ENCODE data around the gene ASMT. TPM values are rescaled to one million over a fixed set of nuclear protein-coding genes. Genes with fewer than 3 reads are reported as not detected.
"Not testable (repeated sequence)": the region's sequence is repeated elsewhere in the genome, so short reads cannot be mapped to it uniquely, and the experiment has no call there.

ASMT gene
- polyA plus RNA-seq, 1 donor from 2014 or later = 1.8 TPM

DNA sequence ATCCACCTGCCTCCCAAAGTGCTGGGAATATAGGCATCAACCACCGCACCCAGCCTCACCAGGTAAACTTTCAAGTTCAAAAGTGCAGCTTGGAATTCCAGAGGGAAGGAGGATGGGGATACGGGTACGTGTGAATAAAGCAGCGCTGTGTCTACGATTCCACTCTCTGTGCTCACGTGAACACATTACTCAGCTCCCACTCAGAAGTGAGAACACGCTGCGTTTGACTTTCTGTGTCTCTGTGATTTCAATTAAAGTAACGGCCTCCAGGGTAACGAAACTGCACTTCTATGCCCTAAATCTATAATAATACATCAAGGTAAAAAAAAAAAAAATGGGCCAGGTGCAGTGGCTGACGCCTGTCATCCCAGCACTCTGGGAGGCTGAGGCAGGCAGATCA is 8.4 kb upstream of the ASMT start:
- no peak overlapping the region for H3K27ac Mint-ChIP-seq
- peaks cover 13% of the 10 kb centered on the region for H3K36me3 Mint-ChIP-seq
- H3K4me3 Mint-ChIP-seq = no peak overlapping the region
- peaks cover 0 to 8% (median 6%) of the 10 kb centered on the region in 3 donors for H3K4me1 Mint-ChIP-seq
- no peaks in the 10 kb centered on the region for H3K9me3 Mint-ChIP-seq
- no peaks in the 10 kb centered on the region for H3K27me3 Mint-ChIP-seq

DNA sequence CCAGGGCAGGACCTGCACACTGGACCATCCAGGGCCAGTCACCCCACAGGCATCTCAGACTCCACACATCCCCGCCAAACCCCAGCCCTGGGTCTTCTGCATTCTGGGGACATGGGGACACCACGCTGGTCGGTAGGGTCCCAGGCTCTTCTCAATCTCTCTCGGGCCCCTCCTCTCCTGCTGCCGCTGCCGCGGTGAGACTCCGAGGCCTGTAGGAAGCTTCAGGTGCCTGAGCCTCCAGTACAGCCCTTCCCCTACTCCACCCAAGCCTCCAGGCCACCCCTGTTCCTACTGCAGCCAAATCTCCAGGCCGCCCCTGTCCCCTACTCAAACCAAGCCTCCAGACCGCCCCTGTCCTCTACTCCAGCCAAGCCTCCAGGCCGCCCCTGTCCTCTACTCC is 5.5 kb upstream of the ASMT start:
- no peak overlapping the region for H3K27ac Mint-ChIP-seq
- H3K27me3 Mint-ChIP-seq = no peaks in the 10 kb centered on the region
- no peak overlapping the region for H3K4me3 Mint-ChIP-seq
- peaks cover 0 to 12% (median 3%) of the 10 kb centered on the region in 3 donors for H3K4me1 Mint-ChIP-seq
- peaks cover 3% of the 10 kb centered on the region for H3K36me3 Mint-ChIP-seq
- no peaks in the 10 kb centered on the region for H3K9me3 Mint-ChIP-seq

DNA sequence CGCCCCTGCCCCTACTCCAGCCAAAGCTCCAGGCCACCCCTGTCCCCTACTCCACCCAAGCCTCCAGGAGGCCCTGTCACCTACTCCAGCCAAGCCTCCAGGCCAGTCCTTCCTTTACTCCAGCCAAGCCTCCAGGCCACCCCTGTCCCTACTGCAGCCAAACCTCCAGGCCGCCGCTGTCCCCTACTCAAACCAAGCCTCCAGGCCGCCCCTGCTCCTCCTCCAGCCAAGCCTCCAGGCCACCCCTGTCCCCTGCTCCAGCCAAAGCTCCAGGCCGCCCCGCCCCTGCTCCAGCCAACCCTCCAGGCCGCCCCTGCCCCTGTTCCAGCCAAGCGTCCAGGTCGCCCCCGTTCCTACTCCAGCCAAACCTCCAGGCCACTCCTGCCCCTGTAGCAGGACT is 5.1 kb upstream of the ASMT start:
- H3K9me3 Mint-ChIP-seq = no peaks in the 10 kb centered on the region
- peak overlapping the region in 1 of 3 donors; percentile 25 for H3K27ac Mint-ChIP-seq
- H3K36me3 Mint-ChIP-seq = peaks cover 2% of the 10 kb centered on the region
- H3K27me3 Mint-ChIP-seq = no peaks in the 10 kb centered on the region
- no peak overlapping the region for H3K4me3 Mint-ChIP-seq
- peaks cover 0 to 12% (median 3%) of the 10 kb centered on the region in 3 donors for H3K4me1 Mint-ChIP-seq

DNA sequence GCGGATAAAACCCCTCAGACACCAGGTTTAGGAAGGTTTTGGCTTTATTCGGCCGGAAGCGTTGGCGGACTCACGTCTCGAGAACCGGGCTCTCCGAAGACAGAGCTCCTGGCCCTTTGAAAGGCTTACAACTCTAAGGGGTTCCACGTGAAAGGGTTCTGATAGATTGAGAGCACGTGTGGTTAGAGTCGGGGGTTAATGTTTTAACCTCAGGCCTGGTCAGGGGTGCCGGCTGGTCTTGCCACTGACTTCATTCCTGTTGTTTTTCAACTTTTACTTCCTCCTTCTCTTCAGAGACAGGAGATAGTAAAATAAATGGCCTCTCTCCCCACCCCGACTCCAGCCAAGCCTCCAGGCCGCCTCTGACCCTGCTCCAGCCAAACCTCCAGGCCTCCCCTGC is 4.7 kb upstream of the ASMT start:
- H3K36me3 Mint-ChIP-seq = peaks cover 3% of the 10 kb centered on the region
- peaks cover 0 to 12% (median 3%) of the 10 kb centered on the region in 3 donors for H3K4me1 Mint-ChIP-seq
- H3K27ac Mint-ChIP-seq = peak overlapping the region in 2 of 3 donors; percentile 25 to 71

DNA sequence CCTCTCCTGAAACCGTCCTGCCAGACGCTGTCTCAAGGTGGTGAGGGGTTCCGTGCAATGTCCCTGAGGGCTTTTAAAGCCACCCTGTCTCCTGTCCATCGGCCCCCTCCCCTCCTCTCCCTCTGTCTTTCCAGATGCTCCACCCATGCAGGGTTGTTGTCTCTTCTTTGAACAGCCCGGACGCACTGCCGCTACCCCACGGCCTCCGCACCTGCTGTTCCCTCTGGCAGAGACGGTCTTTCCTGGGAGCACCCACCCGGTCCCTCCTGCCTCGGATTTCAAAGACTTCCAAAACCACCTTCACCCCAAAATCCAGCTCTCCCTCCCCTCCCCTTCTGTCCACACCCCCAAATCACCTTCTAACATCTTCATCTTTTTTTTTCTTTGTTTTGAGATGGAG is 4.1 kb upstream of the ASMT start:
- peaks cover 0 to 11% (median 3%) of the 10 kb centered on the region in 3 donors for H3K4me1 Mint-ChIP-seq
- peaks cover 3% of the 10 kb centered on the region for H3K36me3 Mint-ChIP-seq
- no peak overlapping the region for H3K4me3 Mint-ChIP-seq
- no peaks in the 10 kb centered on the region for H3K27me3 Mint-ChIP-seq
- peak overlapping the region in 1 of 3 donors; percentile 71 for H3K27ac Mint-ChIP-seq
- H3K9me3 Mint-ChIP-seq = no peaks in the 10 kb centered on the region

More for the DNA sequence above, 4.7 kb upstream of the ASMT start:
- Mint-ChIP-seq H3K27me3 (no peaks in the 10 kb centered on the region), H3K4me3 (no peak overlapping the region), H3K9me3 (no peaks in the 10 kb centered on the region)

DNA sequence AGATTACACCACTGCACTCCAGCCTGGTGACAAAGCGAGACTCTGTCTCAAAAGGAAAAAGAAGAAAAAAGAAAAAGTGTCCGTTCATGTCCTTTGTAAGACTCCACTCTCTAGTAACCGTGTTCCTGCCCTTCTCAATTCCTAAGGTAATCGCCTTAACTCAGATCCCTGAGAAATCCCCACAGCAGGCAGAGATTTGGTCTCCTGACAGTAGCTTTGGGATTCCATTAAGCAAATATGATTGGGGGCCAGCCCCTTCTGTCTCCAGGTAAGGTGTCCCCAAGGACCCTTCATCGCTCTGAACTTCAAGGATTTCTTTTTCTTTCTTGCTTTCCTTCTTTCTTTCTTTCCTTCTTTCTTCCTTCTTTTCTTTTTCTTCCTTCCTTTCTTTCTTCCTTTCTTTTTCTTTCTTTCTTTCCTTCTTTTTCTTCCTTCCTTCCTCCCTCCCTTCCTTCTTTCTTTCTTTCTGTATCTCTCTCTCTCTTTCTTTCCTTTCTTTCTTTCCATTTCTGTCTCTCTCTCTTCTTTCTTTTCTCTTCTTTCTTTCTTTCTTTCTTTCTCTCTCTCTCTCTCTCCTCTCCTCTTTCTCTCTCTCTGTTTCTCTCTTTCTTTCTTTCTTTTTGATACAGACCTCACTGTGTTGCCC is 2.1 kb upstream of the ASMT start:
- Mint-ChIP-seq H3K9me3 (no peaks in the 10 kb centered on the region), H3K27ac (no peak overlapping the region), H3K4me3 (no peak overlapping the region), H3K4me1 (peaks cover 0 to 11% (median 3%) of the 10 kb centered on the region in 3 donors), H3K27me3 (no peaks in the 10 kb centered on the region), H3K36me3 (peaks cover 3% of the 10 kb centered on the region)

DNA sequence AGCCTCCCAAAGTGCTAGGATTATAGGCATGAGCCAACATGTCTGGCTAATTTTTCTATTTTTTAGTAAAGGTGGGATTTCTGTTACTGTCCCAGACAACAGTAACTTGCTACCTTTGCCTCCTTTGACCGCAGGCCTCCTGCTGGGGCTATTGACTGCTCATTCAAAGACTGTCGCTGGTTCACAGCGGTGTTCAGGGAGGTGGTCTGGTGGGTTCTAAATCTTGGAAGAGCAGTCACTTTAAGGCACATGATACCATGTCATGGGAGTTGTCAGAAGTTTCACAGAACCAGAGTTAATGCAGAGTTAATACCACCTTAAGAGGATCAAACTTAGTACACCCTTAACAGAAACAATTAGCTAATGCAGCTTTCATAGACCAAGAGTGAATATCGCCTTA is 3.8 kb downstream of the ASMT start:
- peak overlapping the region in 1 of 3 donors; percentile 20 for H3K27ac Mint-ChIP-seq
- H3K4me3 Mint-ChIP-seq = no peak overlapping the region
- H3K4me1 Mint-ChIP-seq = peaks cover 9 to 10% (median 9%) of the 10 kb centered on the region in 3 donors
- H3K36me3 Mint-ChIP-seq = peaks cover 3% of the 10 kb centered on the region
- H3K9me3 Mint-ChIP-seq = peaks cover 0 to 2% (median 0%) of the 10 kb centered on the region in 3 donors
- peaks cover 6% of the 10 kb centered on the region for H3K27me3 Mint-ChIP-seq

DNA sequence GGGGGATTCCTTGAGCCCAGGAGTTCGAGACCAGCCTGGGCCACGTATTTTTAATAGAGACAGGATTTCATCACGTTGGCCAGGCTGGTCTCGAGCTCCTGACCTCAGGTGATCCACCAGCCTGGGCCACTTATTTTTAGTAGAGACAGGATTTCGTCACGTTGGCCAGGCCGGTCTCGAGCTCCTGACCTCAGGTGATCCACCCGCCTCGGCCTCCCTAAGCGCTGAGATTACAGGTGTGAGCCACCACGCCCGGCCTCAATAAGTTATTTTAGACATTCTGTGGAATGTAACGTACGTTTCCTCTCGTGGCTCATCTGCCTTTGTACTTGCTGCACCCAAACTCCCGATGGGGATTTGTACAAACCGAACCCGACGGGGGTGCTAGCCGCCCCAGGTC is 8.8 kb downstream of the ASMT start:
- H3K4me1 Mint-ChIP-seq = peaks cover 10 to 12% (median 12%) of the 10 kb centered on the region in 3 donors
- H3K27ac Mint-ChIP-seq = peak overlapping the region in 1 of 3 donors; percentile 39
- H3K4me3 Mint-ChIP-seq = peak overlapping the region in 2 of 4 donors; percentile 36 to 91

DNA sequence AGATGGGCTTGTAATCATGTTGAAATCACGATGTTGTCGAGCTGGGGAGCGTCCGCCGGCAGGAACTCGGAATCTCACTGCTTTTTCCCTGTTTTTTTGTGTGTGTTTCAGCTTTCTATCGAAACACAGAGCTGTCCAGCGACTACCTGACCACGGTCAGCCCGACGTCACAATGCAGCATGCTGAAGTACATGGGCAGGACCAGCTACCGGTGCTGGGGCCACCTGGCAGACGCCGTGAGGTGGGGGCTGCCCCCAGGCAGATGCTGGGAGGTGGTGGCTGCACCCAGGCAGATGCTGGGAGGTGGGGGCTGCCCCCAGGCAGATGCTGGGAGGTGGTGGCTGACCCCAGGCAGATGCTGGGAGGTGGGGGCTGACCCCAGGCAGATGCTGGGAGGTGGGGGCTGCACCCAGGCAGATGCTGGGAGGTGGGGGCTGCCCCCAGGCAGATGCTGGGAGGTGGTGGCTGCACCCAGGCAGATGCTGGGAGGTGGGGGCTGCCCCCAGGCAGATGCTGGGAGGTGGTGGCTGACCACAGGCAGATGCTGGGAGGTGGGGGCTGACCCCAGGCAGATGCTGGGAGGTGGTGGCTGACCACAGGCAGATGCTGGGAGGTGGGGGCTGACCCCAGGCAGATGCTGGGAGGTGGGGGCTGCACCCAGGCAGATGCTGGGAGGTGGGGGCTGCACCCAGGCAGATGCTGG is 9.4 kb downstream of the ASMT start:
- not testable (repeated sequence) for H3K9me3 Mint-ChIP-seq

More for the DNA sequence above, 8.8 kb downstream of the ASMT start:
- Mint-ChIP-seq H3K9me3 (peaks cover 0 to 2% (median 0%) of the 10 kb centered on the region in 3 donors), H3K27me3 (peaks cover 8% of the 10 kb centered on the region), H3K36me3 (no peaks in the 10 kb centered on the region)

DNA sequence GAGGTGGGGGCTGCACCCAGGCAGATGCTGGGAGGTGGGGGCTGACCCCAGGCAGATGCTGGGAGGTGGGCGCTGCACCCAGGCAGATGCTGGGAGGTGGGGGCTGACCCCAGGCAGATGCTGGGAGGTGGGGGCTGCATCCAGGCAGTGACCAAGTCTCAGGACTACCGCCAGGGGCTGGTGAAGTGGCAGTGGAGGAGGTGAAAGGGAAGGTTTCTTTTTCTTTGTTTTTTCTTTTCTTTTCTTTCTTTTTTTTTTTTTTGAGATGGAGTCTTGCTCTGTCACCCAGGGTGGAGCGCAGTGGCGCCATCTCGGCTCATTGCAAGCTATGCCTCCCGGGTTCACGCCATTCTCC is 10.0 kb downstream of the ASMT start:
- H3K36me3 Mint-ChIP-seq, H3K27me3 Mint-ChIP-seq, H3K4me3 Mint-ChIP-seq, H3K27ac Mint-ChIP-seq, H3K9me3 Mint-ChIP-seq: not testable (repeated sequence)
- peaks cover 10 to 12% (median 12%) of the 10 kb centered on the region in 3 donors for H3K4me1 Mint-ChIP-seq

More for the DNA sequence above, 9.4 kb downstream of the ASMT start:
- not testable (repeated sequence) for H3K36me3 Mint-ChIP-seq, H3K4me3 Mint-ChIP-seq, H3K27me3 Mint-ChIP-seq
- Mint-ChIP-seq H3K27ac (peak overlapping the region in 1 of 3 donors; percentile 39), H3K4me1 (peaks cover 10 to 12% (median 12%) of the 10 kb centered on the region in 3 donors)

DNA sequence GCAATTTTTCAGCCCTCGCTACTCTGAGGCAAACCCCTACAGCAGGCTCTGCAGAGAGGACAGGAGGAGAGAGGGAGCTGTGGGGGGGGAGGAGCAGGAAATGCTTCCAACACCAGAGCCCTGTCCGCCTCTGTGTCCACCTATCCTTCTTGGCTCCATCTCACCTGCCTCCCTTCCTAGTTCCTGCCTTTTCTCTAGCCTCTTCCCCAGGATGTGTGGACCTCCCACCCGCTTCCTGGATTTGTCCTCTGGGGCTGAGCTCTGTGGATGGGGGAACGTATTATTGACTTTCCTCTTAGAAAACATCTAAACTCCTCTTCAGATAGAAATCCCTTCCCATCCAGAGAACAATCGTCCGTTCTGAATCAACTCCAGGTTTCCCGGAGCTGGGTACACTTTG is 14.4 kb downstream of the ASMT start:
- no peaks in the 10 kb centered on the region for H3K27me3 Mint-ChIP-seq
- no peak overlapping the region for H3K27ac Mint-ChIP-seq
- H3K9me3 Mint-ChIP-seq = no peaks in the 10 kb centered on the region
- no peak overlapping the region for H3K4me3 Mint-ChIP-seq
- no peaks in the 10 kb centered on the region for H3K4me1 Mint-ChIP-seq
- peaks cover 3% of the 10 kb centered on the region for H3K36me3 Mint-ChIP-seq

DNA sequence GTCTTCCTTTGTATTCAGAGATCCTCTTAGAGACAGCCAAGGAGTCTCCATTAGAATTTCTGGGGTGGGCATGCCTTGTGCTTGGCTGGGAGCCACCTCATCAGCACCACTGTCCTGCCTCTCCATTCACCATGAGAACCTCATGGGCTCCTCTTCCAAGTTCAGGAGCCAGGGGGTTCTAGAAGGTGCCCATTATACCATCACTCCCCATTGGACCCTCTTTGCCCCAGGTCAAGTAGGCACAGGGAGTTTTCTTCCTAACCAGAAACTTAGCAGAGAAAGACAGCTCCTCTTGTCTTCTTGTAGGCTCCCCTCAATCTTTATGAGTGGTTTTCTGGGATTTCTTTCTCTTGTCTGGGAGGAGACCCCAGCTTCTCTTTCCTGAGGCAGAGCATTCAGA is 31.1 kb downstream of the ASMT start:
- H3K27ac Mint-ChIP-seq = no peak overlapping the region
- peaks cover 0 to 7% (median 0%) of the 10 kb centered on the region in 3 donors for H3K9me3 Mint-ChIP-seq
- no peak overlapping the region for H3K4me3 Mint-ChIP-seq
- peaks cover 5% of the 10 kb centered on the region for H3K36me3 Mint-ChIP-seq
- H3K4me1 Mint-ChIP-seq = peaks cover 3 to 5% (median 4%) of the 10 kb centered on the region in 3 donors
- H3K27me3 Mint-ChIP-seq = peaks cover 9% of the 10 kb centered on the region

DNA sequence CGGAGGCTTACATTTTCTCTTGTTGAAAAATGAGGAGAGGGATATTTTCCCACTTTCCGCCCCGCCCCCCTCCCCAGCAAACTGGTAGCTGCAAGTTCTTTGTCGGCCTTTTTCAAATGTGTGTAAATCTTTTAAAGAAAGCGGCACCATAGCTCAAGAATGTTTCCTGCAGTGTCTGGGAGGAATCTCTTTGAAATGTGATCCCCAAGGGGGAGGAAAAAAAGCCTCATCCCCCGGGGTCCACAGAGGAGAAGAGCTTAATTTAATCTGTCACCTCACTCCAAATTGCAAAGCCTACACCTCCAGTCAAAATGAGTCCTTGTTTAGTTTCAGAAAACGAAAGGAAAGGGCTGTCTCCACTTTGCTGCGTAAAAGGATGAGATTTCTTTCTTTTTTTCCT is 34.8 kb downstream of the ASMT start:
- Mint-ChIP-seq H3K4me1 (peaks cover 7 to 10% (median 8%) of the 10 kb centered on the region in 3 donors), H3K27ac (no peak overlapping the region), H3K4me3 (no peak overlapping the region)

DNA sequence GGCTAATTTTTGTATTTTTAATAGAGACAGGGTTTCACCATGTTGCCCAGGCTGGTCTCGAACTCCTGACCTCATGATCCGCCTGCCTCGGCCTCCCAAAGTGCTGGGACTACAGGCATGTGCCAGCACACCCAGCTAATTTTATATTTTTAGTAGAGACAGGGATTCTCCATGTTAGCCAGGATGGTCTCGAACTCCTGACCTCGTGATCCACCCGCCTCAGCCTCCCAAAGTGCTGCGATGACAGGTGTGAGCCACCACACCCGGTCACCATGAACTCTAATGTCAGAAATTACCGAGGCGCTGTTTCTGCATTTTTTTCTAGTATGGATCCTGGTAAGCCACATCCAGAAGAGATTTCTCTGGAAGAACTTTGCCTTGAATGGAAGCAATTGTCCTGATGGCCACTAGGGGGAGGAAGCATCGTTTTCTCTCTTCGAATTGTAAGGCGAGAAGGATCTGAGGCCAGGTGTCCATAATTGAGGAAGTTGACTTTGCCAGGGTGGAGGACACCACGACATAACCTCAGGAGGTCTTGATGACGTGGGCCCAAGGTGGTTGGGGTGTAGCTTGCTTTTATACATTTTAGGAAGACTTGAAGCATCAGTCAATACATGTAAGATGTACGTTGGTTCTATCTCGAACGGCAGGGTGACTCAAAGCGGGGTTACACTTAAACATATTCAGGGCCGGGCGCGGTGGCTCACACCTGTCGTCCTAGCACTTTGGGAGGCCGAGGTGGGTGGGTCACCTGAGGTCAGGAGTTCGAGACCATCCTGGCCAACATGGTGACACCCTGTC is 37.4 kb downstream of the ASMT start:
- H3K27ac Mint-ChIP-seq = peak overlapping the region; percentile 29 to 77 (median 74)
- not testable (repeated sequence) for H3K9me3 Mint-ChIP-seq, H3K36me3 Mint-ChIP-seq, H3K27me3 Mint-ChIP-seq
- peaks cover 9 to 12% (median 11%) of the 10 kb centered on the region in 3 donors for H3K4me1 Mint-ChIP-seq
- peak overlapping the region in 1 of 4 donors; percentile 9 for H3K4me3 Mint-ChIP-seq

More for the DNA sequence above, 34.8 kb downstream of the ASMT start:
- Mint-ChIP-seq H3K36me3 (no peaks in the 10 kb centered on the region), H3K9me3 (peaks cover 0 to 7% (median 0%) of the 10 kb centered on the region in 3 donors), H3K27me3 (peaks cover 5% of the 10 kb centered on the region)

DNA sequence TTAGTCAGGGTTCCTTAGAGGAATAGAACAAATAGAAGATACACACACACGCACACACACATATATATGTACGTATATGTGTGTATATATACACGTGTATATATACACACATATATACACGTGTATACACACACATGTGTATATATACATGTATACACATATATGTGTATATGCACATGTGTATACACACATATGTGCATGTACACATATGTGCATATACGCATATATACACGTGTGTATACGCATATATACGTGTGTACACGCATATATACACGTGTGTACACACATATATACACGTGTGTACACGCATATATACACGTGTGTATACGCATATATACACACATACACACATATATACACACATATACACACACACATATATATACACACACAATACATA is 41.5 kb downstream of the ASMT start:
- Mint-ChIP-seq H3K9me3 (no peaks in the 10 kb centered on the region), H3K4me1 (peaks cover 26 to 31% (median 29%) of the 10 kb centered on the region in 3 donors), H3K36me3 (peaks cover 2% of the 10 kb centered on the region), H3K4me3 (no peak overlapping the region), H3K27ac (no peak overlapping the region), H3K27me3 (no peaks in the 10 kb centered on the region)

Measured in IgD-negative memory B cell (primary cell).